OCI-LY1 (cell line): ENCODE data around the gene CTNND2.

Experiments used
- CTCF ChIP-seq: fragments of 200-600 bp; sonication (generic), shearing (Covaris generic); IDR thresholded peaks from 2 replicates; pipeline ENCODE4 v1.5.1; 2017; ENCODE audit warnings: mild to moderate bottlenecking, antibody characterized with exemption, low read length, moderate library complexity, mixed read lengths
- EZH2 ChIP-seq: fragments of 200-600 bp; sonication (generic), shearing (Covaris generic); IDR thresholded peaks from 2 replicates; pipeline ENCODE4 v1.8.0; 2017; ENCODE audit warnings: borderline replicate concordance, mixed run types, mild to moderate bottlenecking, antibody characterized with exemption, low read length, moderate library complexity, mixed read lengths

- no peak for TF ChIP-seq CTCF
- TF ChIP-seq EZH2, result no peak
Observed at GRCh38 chr5:11758321-11758720, 145.9 kb downstream of the CTNND2 start.
